Activated CD4-positive, alpha-beta T cell treated with anti-CD3 and anti-CD28 coated beads, Interleukin-2, amount 10 ng/mL, durations not matched to agents 7 days and 5 days (primary cell): ENCODE data around the gene SLC38A5. TPM values are rescaled to one million over a fixed set of nuclear protein-coding genes. Genes with fewer than 3 reads are reported as not detected.
A peak's percentile ranks its signal among the peaks of the same experiment; 100 is the strongest.
"Not testable (repeated sequence)": the region's sequence is repeated elsewhere in the genome, so short reads cannot be mapped to it uniquely, and the experiment has no call there.

Experiments
- CTCF ChIA-PET: fragments of 350-600 bp; sonication (Branson Sonifier 250); formaldehyde crosslinking; loops from one replicate; lab custom pipeline; 2021; ENCODE audit warnings: antibody characterized with exemption; lab: Charles Lee
- POLR2A ChIA-PET: fragments of 350-600 bp; sonication (Branson Sonifier 250); formaldehyde crosslinking; loops from one replicate; lab custom pipeline; 2021; ENCODE audit warnings: antibody characterized with exemption; lab: Charles Lee
- DNase-seq: peaks from one replicate; pipeline ENCODE4 v3.0.0-alpha.2; 2020
- H3K27ac Mint-ChIP-seq: one replicate; pipeline ENCODE4 v1.8.0; 2021; ENCODE audit warnings: mild to moderate bottlenecking, moderate library complexity, mixed read lengths
- H3K27me3 Mint-ChIP-seq: one replicate; pipeline ENCODE4 v1.8.0; 2021; ENCODE audit warnings: mixed read lengths
- H3K36me3 Mint-ChIP-seq: one replicate; pipeline ENCODE4 v1.8.0; 2021; ENCODE audit warnings: low read depth, mixed read lengths
- H3K4me1 Mint-ChIP-seq: one replicate; pipeline ENCODE4 v1.8.0; 2021; ENCODE audit warnings: mixed read lengths
- H3K4me3 Mint-ChIP-seq: one replicate; pipeline ENCODE4 v1.8.0; 2021; ENCODE audit warnings: mild to moderate bottlenecking, moderate library complexity, mixed read lengths
- H3K9me3 Mint-ChIP-seq: one replicate; pipeline ENCODE4 v1.8.0; 2021; ENCODE audit warnings: mixed read lengths
- total RNA-seq, 2 experiments: library from RNA; stranded (reverse); gene quantifications; one replicate each; pipeline ENCODE4 v1.2.3, GENCODE V29; 2021

Gene SLC38A5
- total RNA-seq, 2 experiments from 2014 or later: 78.3 to 78.9 TPM

DNA sequence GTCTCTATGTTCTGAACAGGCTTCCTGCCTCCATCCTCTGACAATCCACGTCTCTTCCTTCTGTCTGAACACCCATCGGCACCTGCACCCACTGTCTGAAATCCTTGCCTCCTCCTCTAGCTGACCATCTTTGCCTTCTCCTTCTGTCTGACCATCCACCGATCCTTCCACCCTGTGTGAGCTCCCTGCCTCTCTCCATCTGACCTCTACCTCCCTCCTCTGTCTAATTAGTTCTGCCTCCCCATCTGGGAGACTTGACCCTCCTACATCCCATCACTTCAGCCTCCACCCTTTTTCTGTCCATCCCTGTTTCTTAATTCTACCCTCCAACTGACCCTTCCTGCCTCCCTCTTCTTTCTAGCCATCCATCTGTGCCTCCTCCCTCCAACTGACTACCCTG, 10.0 kb downstream of the SLC38A5 start:
- no peak for DNase-seq
- CTCF ChIA-PET: interaction anchor here (0.8 kb wide), 1 partner anchor 9 kb away, joined by 3 read pairs; no protein-coding TSS in a partner anchor
- Mint-ChIP-seq H3K27me3 (no peaks in the 10 kb centered on the region), H3K36me3 (peaks cover 32% of the 10 kb centered on the region), H3K4me3 (no peak overlapping the region), H3K27ac (no peak overlapping the region), H3K4me1 (peaks cover 17% of the 10 kb centered on the region), H3K9me3 (no peaks in the 10 kb centered on the region)
- POLR2A ChIA-PET: interaction anchor here (0.6 kb wide), 1 partner anchor 69 kb away, joined by 3 read pairs; no protein-coding TSS in a partner anchor

DNA sequence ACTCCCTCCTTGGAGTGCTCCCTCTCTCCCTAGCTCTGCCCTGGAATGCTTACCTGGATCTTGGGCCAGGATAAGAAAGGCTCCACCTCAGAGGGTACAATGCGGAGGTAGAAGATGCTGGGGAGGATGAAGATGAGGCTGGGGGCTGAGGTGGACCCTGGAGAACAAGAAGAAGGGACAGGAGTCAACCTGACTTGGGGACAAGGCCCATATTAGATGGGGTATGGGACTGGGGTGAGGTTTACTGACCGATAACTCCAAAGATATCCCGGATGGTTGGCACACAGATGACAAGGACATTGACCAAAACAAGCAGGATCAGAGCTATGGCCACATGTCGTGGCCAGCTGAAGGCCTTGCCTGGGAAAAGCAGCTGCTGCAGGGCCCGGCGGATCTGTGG, 10.6 kb downstream of the SLC38A5 start:
- Mint-ChIP-seq H3K27me3 (no peaks in the 10 kb centered on the region), H3K27ac (no peak overlapping the region), H3K36me3 (peaks cover 29% of the 10 kb centered on the region), H3K4me3 (no peak overlapping the region), H3K9me3 (no peaks in the 10 kb centered on the region), H3K4me1 (peaks cover 15% of the 10 kb centered on the region)
- no peak for DNase-seq
- ChIA-PET POLR2A (interaction anchor here (0.6 kb wide), 1 partner anchor 69 kb away, joined by 3 read pairs; no protein-coding TSS in a partner anchor), CTCF (interaction anchor here (0.8 kb wide), 1 partner anchor 9 kb away, joined by 3 read pairs; no protein-coding TSS in a partner anchor)

DNA sequence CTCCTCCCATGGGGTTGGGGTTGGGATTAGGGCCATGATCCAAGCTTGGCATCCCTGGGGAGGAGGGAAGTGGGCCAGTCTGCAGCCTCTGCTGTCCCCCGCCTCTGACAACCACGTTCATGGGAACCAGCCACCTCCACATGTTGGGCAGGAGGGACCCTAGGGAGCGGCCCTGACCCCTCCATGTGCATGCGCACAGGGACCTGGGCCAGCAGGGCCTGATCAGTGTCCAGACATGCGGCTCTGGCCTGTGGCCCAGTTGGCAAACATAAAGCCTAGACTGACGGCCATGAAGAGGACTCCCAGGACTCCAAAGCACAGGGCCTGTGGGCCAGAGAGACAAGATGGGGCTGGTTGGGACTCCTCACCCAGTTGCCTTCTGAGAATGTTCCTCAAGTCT, 11.3 kb downstream of the SLC38A5 start:
- no peaks in the 10 kb centered on the region for H3K27me3 Mint-ChIP-seq
- H3K4me3 Mint-ChIP-seq: no peak overlapping the region
- H3K9me3 Mint-ChIP-seq: no peaks in the 10 kb centered on the region
- peaks cover 9% of the 10 kb centered on the region for H3K4me1 Mint-ChIP-seq
- CTCF ChIA-PET: no interaction called here
- no peak overlapping the region for H3K27ac Mint-ChIP-seq
- POLR2A ChIA-PET: no interaction called here
- DNase-seq: no peak
- peaks cover 23% of the 10 kb centered on the region for H3K36me3 Mint-ChIP-seq

- ChIA-PET CTCF (interaction anchor here (1.1 kb wide), 1 partner anchor 12 kb away, joined by 3 read pairs; no protein-coding TSS in a partner anchor), POLR2A (no interaction called here)
- Mint-ChIP-seq H3K27ac (no peak overlapping the region), H3K9me3 (no peaks in the 10 kb centered on the region), H3K27me3 (no peaks in the 10 kb centered on the region), H3K4me3 (no peak overlapping the region), H3K36me3 (peaks cover 16% of the 10 kb centered on the region), H3K4me1 (peaks cover 3% of the 10 kb centered on the region)
- no peak for DNase-seq
These were observed 13.3 kb downstream of the SLC38A5 start for GRCh38 chrX:48456628-48457331.

DNA sequence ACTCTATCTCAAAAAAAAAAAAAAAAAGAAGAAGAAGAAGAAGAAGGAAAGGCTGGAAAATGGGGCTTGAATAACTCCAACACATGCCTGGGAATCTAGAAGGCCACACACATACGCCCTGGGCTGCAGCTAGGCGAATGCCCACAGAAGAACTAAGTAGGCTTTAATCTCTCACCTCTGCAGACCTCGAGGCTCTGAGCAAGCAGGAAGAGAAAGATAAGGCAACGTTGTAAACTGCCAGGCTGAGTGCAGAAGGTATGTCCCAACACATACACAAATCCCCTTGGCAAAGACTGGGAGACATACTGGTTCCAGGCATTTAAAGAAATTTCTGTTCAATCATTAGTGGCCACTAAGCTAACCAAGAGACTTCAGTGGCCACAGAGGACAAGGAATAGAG, 18.4 kb downstream of the SLC38A5 start:
- no peaks in the 10 kb centered on the region for H3K27me3 Mint-ChIP-seq

GRCh38 chrX:48450076-48450475, 20.0 kb downstream of the SLC38A5 start:
- ChIA-PET POLR2A (no interaction called here), CTCF (interaction anchor here (0.6 kb wide), 1 partner anchor 219 kb away, joined by 4 read pairs; no protein-coding TSS in a partner anchor)
- Mint-ChIP-seq H3K4me3 (no peak overlapping the region), H3K4me1 (no peaks in the 10 kb centered on the region), H3K27me3 (peaks cover 2% of the 10 kb centered on the region), H3K36me3 (no peaks in the 10 kb centered on the region), H3K27ac (no peak overlapping the region), H3K9me3 (no peaks in the 10 kb centered on the region)
- no peak for DNase-seq

More for the DNA sequence above, 18.4 kb downstream of the SLC38A5 start:
- Mint-ChIP-seq H3K4me1 (no peaks in the 10 kb centered on the region), H3K4me3 (no peak overlapping the region), H3K36me3 (no peaks in the 10 kb centered on the region), H3K9me3 (no peaks in the 10 kb centered on the region), H3K27ac (no peak overlapping the region)
- ChIA-PET CTCF (interaction anchor here (0.9 kb wide), 1 partner anchor 9 kb away, joined by 3 read pairs; no protein-coding TSS in a partner anchor), POLR2A (no interaction called here)
- DNase-seq: no peak

DNA sequence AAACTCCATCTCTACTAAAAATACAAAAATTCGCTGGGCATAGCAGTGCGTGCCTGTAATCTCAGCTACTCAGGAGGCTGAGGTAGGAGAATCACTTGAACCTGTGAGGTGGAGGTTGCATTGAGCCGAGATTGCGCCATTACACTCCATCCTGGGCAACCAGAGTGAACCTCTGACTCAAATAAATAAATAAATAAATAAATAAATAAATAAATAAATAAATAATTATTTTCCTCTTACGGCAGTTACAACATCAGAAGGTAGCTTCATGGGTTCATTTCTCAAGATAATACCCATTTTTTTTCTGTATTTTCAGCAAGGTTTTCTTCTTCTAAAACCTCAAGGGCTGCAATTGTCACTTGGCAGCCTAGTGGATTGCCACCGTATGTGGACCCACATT, 22.9 kb downstream of the SLC38A5 start:
- H3K9me3 Mint-ChIP-seq, CTCF ChIA-PET, H3K36me3 Mint-ChIP-seq, H3K27me3 Mint-ChIP-seq, H3K4me3 Mint-ChIP-seq, DNase-seq, POLR2A ChIA-PET, H3K27ac Mint-ChIP-seq, H3K4me1 Mint-ChIP-seq: not testable (repeated sequence)

DNA sequence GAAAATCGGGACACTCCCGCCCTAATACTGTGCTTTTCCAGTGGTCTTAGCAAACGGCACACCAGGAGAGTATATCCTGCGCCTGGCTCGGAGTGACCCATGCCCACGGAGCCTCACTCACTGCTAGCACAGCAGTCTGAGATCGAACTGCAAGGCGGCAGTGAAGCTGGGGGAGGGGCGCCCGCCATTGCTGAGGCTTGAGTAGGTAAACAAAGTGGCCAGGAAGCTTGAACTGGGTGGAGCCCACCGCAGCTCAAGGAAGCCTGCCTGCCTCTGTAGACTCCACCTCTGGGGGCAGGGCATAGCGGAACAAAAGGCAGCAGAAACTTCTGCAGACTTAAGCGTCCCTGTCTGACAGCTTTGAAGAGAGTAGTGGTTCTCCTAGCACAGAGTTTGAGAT, 36.3 kb downstream of the SLC38A5 start:
- H3K27ac Mint-ChIP-seq, H3K36me3 Mint-ChIP-seq, H3K27me3 Mint-ChIP-seq, H3K4me3 Mint-ChIP-seq, CTCF ChIA-PET, H3K4me1 Mint-ChIP-seq, H3K9me3 Mint-ChIP-seq, POLR2A ChIA-PET: not testable (repeated sequence)
- DNase-seq: peak; percentile 9

GRCh38 chrX:48430166-48430565, 39.9 kb downstream of the SLC38A5 start:
- H3K9me3 Mint-ChIP-seq, DNase-seq, H3K36me3 Mint-ChIP-seq, H3K27ac Mint-ChIP-seq, POLR2A ChIA-PET, H3K27me3 Mint-ChIP-seq, H3K4me1 Mint-ChIP-seq, H3K4me3 Mint-ChIP-seq: not testable (repeated sequence)
- CTCF ChIA-PET: interaction anchor here (0.6 kb wide), 1 partner anchor 1868 kb away, joined by 4 read pairs; no protein-coding TSS in a partner anchor

DNA sequence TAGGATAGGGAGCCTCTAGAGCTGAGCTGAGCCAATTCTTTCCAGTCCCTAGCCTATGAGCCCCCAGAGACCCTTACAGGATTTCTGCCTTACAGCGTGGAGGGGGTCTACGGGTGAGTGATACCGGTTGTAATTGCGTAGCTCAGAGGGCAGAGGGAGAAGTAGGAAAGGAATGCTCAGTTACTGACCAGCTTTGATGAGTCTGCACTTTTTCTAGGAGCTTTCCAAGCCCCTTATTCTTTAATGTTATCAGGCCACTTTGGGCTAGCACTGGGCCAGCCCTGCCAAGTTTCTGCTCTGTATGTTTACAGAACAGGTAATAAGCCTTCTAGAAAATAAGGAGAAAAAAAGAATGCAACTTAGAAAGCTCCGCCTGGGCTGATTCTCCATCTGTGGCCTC, 40.5 kb downstream of the SLC38A5 start:
- H3K4me3 Mint-ChIP-seq, POLR2A ChIA-PET, CTCF ChIA-PET, DNase-seq, H3K27ac Mint-ChIP-seq, H3K27me3 Mint-ChIP-seq, H3K36me3 Mint-ChIP-seq, H3K9me3 Mint-ChIP-seq, H3K4me1 Mint-ChIP-seq: not testable (repeated sequence)

DNA sequence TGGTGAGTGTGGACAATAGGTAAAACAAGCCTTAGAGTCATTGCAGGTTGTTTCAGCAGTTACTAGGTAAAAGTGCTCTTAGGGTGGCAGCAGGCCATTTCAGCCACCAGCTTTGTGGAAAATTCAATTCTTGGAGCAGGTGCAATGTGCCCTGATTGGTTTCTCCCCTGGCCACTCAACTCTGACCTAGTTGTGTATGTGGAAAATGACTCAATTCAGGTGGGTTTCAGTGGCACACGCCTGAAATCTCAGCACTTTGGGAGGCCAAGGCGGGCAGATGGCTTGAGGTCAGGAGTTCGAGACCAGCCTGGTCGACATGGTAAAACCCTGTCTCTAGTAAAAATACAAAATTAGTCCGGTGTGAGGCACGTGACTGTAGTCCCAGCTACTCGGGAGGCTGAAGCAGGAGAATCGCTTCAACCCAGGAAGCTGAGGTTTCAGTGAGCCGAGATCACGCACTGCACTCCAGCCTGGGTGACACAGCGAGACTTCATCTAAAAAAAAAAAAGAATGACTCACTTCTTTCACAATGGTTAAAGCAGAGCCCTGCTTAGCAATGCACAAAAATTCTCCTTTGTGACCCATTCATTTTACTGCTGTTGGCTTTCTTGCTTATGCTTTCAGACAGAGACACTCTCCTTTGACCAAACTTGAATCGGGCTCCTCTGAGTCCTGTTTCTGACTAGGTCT, 42.9 kb downstream of the SLC38A5 start:
- H3K27me3 Mint-ChIP-seq, POLR2A ChIA-PET, DNase-seq, H3K9me3 Mint-ChIP-seq, H3K27ac Mint-ChIP-seq, H3K4me1 Mint-ChIP-seq, H3K36me3 Mint-ChIP-seq, H3K4me3 Mint-ChIP-seq: not testable (repeated sequence)
- CTCF ChIA-PET: interaction anchor here (0.6 kb wide), 1 partner anchor 1457 kb away, joined by 3 read pairs; no protein-coding TSS in a partner anchor

DNA sequence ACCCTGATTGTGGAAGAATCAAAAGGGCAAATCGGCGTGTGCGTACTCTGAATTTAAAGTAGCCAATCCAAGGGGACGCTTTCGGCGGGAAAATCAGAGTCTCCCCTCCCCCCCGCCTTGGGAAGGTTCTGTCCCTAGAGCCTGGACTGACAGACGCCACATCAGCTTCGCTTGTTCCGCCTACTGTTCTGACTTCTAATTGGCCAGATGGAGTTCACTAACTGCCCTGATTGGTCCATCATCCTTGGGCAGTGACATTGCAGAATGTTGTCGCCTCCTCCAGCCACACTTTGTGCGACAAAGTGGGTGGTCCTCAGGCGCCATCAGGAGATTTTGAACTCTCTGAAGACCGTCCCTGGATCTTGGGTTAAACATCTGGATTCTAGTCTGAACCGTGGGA, 58.2 kb downstream of the SLC38A5 start, which contains the start of gene SSX4B:
TSS of gene SSX4B (minus strand) at position 101 of the 400 bp plus-strand sequence. CDS start 588 bp downstream, outside the sequence.
- H3K4me3 Mint-ChIP-seq, H3K9me3 Mint-ChIP-seq, H3K27me3 Mint-ChIP-seq, CTCF ChIA-PET, H3K36me3 Mint-ChIP-seq, DNase-seq, POLR2A ChIA-PET, H3K4me1 Mint-ChIP-seq, H3K27ac Mint-ChIP-seq: not testable (repeated sequence)
